Inflammatory macrophage (primary cell): ENCODE measurements around the gene BCAS4.

Experiments
- DNase-seq, 2 donors: peaks; one replicate each; pipeline ENCODE4 v3.0.0-alpha.2; 2020 to 2022

BCAS4 gene

GRCh38 chr20:50823319-50823718, 28.5 kb downstream of the BCAS4 start:
- no peak for DNase-seq

- peak in 1 of 2 donors; percentile 8 for DNase-seq
These were observed 29.3 kb downstream of the BCAS4 start for GRCh38 chr20:50824137-50824536.

GRCh38 chr20:50826121-50826520, 31.3 kb downstream of the BCAS4 start:
- no peak for DNase-seq

- DNase-seq = no peak
These were observed 33.7 kb downstream of the BCAS4 start for GRCh38 chr20:50828363-50829136.

GRCh38 chr20:50831622-50832021, 36.8 kb downstream of the BCAS4 start:
- DNase-seq = no peak

- DNase-seq = no peak
These were observed 39.7 kb downstream of the BCAS4 start for GRCh38 chr20:50834599-50835005.

GRCh38 chr20:50837532-50838321, 42.9 kb downstream of the BCAS4 start:
- no peak for DNase-seq

GRCh38 chr20:50838322-50838625, 43.4 kb downstream of the BCAS4 start:
- DNase-seq = no peak

GRCh38 chr20:50838707-50839385, 44.0 kb downstream of the BCAS4 start:
- no peak for DNase-seq

- DNase-seq = no peak
These were observed 48.0 kb downstream of the BCAS4 start for GRCh38 chr20:50842821-50843220.

- DNase-seq = no peak
These were observed 48.7 kb downstream of the BCAS4 start for GRCh38 chr20:50843331-50844276.

GRCh38 chr20:50844430-50845100, 49.7 kb downstream of the BCAS4 start:
- no peak for DNase-seq

GRCh38 chr20:50845566-50846215, 50.8 kb downstream of the BCAS4 start:
- DNase-seq = no peak

GRCh38 chr20:50848341-50848808, 53.5 kb downstream of the BCAS4 start:
- no peak for DNase-seq

GRCh38 chr20:50848846-50849673, 54.2 kb downstream of the BCAS4 start:
- peak in 1 of 2 donors; percentile 9 for DNase-seq

GRCh38 chr20:50850721-50851286, 55.9 kb downstream of the BCAS4 start:
- DNase-seq = no peak

GRCh38 chr20:50852085-50852484, 57.2 kb downstream of the BCAS4 start:
- DNase-seq = no peak

- DNase-seq = no peak
These were observed 59.8 kb downstream of the BCAS4 start for GRCh38 chr20:50854506-50855249.
